PC-9 (cell line): ENCODE measurements around the gene SPOCK2. TPM values are rescaled to one million over a fixed set of nuclear protein-coding genes. Genes with fewer than 3 reads are reported as not detected.

Experiments used
- BruUV-seq: library from RNA; stranded (reverse); fragments of 400-500 nt; replicated peaks from 2 replicates; lab custom pipeline; 2021; lab: Mats Ljungman, UMichigan
- CTCF ChIA-PET: fragments of 300-600 bp; sonication (Branson Sonifier 250); formaldehyde crosslinking; loops from one replicate; lab custom pipeline; 2022; ENCODE audit warnings: antibody characterized with exemption; lab: Charles Lee
- POLR2A ChIA-PET: fragments of 300-600 bp; sonication (Branson Sonifier 250); formaldehyde crosslinking; loops from one replicate; lab custom pipeline; 2022; ENCODE audit warnings: antibody characterized with exemption; ENCODE audit not compliant: unreplicated experiment; lab: Charles Lee
- DNase-seq, 2 experiments: peaks; one replicate each; pipeline versions ENCODE4 v3.0.0 to v3.0.0-alpha.2; 2015 to 2022; ENCODE audit warnings: mixed read lengths in 1 of 2
- H2AFZ ChIP-seq: fragments of 200-600 bp; sonication (generic); 2 replicates; pipeline ENCODE4 v1.8.1; 2017; ENCODE audit warnings: antibody characterized with exemption
- H3F3A ChIP-seq: fragments of 200-600 bp; sonication (generic); 2 replicates; pipeline ENCODE4 v1.8.1; 2017; ENCODE audit warnings: antibody characterized with exemption, mild to moderate bottlenecking, low read depth; ENCODE audit not compliant: insufficient read depth
- H3K27ac ChIP-seq: fragments of 200-600 bp; sonication (generic); 2 replicates; pipeline ENCODE4 v1.6.1; 2016; ENCODE audit warnings: mixed run types
- H3K27me3 ChIP-seq: fragments of 200-600 bp; sonication (generic); 2 replicates; pipeline ENCODE4 v1.6.1; 2016; ENCODE audit warnings: low read depth, mixed run types; ENCODE audit not compliant: insufficient read depth
- H3K36me3 ChIP-seq: fragments of 200-600 bp; sonication (generic); 2 replicates; pipeline ENCODE4 v1.6.1; 2016; ENCODE audit warnings: low read depth, mixed run types
- H3K4me1 ChIP-seq: fragments of 200-600 bp; sonication (generic); replicated peaks from 2 replicates; pipeline ENCODE4 v1.6.1; 2016; ENCODE audit warnings: mixed run types; ENCODE audit not compliant: insufficient read depth
- H3K4me2 ChIP-seq: fragments of 200-600 bp; sonication (generic); 2 replicates; pipeline ENCODE4 v1.6.1; 2017; ENCODE audit warnings: mixed run types
- H3K4me3 ChIP-seq: fragments of 200-600 bp; sonication (generic); 2 replicates; pipeline ENCODE4 v1.6.1; 2016; ENCODE audit warnings: mixed run types
- H3K79me2 ChIP-seq: fragments of 200-600 bp; sonication (generic); 2 replicates; pipeline ENCODE4 v1.6.1; 2017; ENCODE audit warnings: low read depth, mixed run types
- H3K9me2 ChIP-seq: fragments of 200-600 bp; sonication (generic); 2 replicates; pipeline ENCODE4 v1.8.1; 2017; ENCODE audit warnings: mild to moderate bottlenecking; ENCODE audit not compliant: insufficient read depth
- H3K9me3 ChIP-seq: fragments of 200-600 bp; sonication (generic); 2 replicates; pipeline ENCODE4 v1.8.1; 2016; ENCODE audit warnings: low read depth; ENCODE audit not compliant: insufficient read depth
- H4K20me1 ChIP-seq: fragments of 200-600 bp; sonication (generic); 2 replicates; pipeline ENCODE4 v1.8.1; 2017; ENCODE audit not compliant: insufficient read depth
- EZH2 ChIP-seq: fragments of 200-600 bp; sonication (generic); IDR thresholded peaks from 2 replicates; pipeline ENCODE4 v1.8.0; 2017; ENCODE audit warnings: antibody characterized with exemption, low read depth
- intact Hi-C: fragments of 100-400 bp; cut with micrococcal nuclease; formaldehyde crosslinking; loops from one replicate; pipeline ENCODE4 v1.10.0; 2022; ENCODE audit not compliant: unreplicated experiment
- total RNA-seq: library from RNA; stranded (reverse); gene quantifications from 2 replicates; pipeline ENCODE4 v1.2.3, GENCODE V29; 2021
- TF ChIP-seq, protein P1 (sequence below): fragments of 200-600 bp; sonication (generic); conservative IDR thresholded peaks from 2 replicates; pipeline ENCODE4 v1.6.1; 2017; ENCODE audit warnings: mixed run types, antibody characterized with exemption, mild to moderate bottlenecking, moderate library complexity

The SPOCK2 gene
- total RNA-seq, 1 experiment from 2014 or later = 5.3 TPM

GRCh38 chr10:72122221-72122620, 33.9 kb upstream of the SPOCK2 start:
- Histone ChIP-seq H2AFZ (no peak overlapping the region), H3K4me2 (no peak overlapping the region), H3K27ac (no peak overlapping the region), H3K79me2 (no peaks in the 10 kb centered on the region), H3K4me3 (no peak overlapping the region), H3K9me2 (no peaks in the 10 kb centered on the region), H4K20me1 (no peaks in the 10 kb centered on the region), H3K9me3 (no peaks in the 10 kb centered on the region), H3K36me3 (peaks cover 16% of the 10 kb centered on the region; the same call in 1 of the 2 replicates), H3K27me3 (no peaks in the 10 kb centered on the region), H3K4me1 (no peaks in the 10 kb centered on the region), H3F3A (peaks cover 4% of the 10 kb centered on the region; the same call in 1 of the 2 replicates)
- intact Hi-C loops = no loop called here
- CTCF ChIA-PET = no interaction called here
- no TSS peak for BruUV-seq
- no peak for DNase-seq
- POLR2A ChIA-PET = interaction anchor here (0.6 to 0.7 kb wide), 2 partner anchors 41 to 138 kb away, joined by 7 to 11 read pairs; no protein-coding TSS in a partner anchor
- TF ChIP-seq, protein P1, sequence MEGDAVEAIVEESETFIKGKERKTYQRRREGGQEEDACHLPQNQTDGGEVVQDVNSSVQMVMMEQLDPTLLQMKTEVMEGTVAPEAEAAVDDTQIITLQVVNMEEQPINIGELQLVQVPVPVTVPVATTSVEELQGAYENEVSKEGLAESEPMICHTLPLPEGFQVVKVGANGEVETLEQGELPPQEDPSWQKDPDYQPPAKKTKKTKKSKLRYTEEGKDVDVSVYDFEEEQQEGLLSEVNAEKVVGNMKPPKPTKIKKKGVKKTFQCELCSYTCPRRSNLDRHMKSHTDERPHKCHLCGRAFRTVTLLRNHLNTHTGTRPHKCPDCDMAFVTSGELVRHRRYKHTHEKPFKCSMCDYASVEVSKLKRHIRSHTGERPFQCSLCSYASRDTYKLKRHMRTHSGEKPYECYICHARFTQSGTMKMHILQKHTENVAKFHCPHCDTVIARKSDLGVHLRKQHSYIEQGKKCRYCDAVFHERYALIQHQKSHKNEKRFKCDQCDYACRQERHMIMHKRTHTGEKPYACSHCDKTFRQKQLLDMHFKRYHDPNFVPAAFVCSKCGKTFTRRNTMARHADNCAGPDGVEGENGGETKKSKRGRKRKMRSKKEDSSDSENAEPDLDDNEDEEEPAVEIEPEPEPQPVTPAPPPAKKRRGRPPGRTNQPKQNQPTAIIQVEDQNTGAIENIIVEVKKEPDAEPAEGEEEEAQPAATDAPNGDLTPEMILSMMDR = no peak
- TF ChIP-seq EZH2 = no peak

- Histone ChIP-seq H3K4me1 (no peaks in the 10 kb centered on the region), H3F3A (peaks cover 7% of the 10 kb centered on the region; the same call in 1 of the 2 replicates), H3K4me3 (no peak overlapping the region), H3K79me2 (no peaks in the 10 kb centered on the region), H3K36me3 (peaks cover 20% of the 10 kb centered on the region; the same call in 1 of the 2 replicates), H3K27ac (no peak overlapping the region), H3K9me2 (no peaks in the 10 kb centered on the region), H3K4me2 (no peak overlapping the region), H4K20me1 (no peaks in the 10 kb centered on the region), H3K27me3 (no peaks in the 10 kb centered on the region), H2AFZ (no peak overlapping the region), H3K9me3 (no peaks in the 10 kb centered on the region; the same call in 1 of the 2 replicates)
- intact Hi-C loops = no loop called here
- no TSS peak for BruUV-seq
- no peak for TF ChIP-seq EZH2
- TF ChIP-seq, protein P1 = no peak
- POLR2A ChIA-PET = interaction anchor here (0.7 kb wide), 1 partner anchor 212 kb away, joined by 11 read pairs; no protein-coding TSS in a partner anchor
- CTCF ChIA-PET = no interaction called here
- no peak for DNase-seq
These were observed 33.0 kb upstream of the SPOCK2 start for GRCh38 chr10:72121389-72121788.

- H3K4me1 ChIP-seq = no peaks in the 10 kb centered on the region; the same call in 1 of the 2 replicates
- no peak overlapping the region for H3K4me3 ChIP-seq
- peaks cover 22% of the 10 kb centered on the region; the same call in 1 of the 2 replicates for H3K36me3 ChIP-seq
- H3K4me2 ChIP-seq = no peak overlapping the region
- no peaks in the 10 kb centered on the region for H4K20me1 ChIP-seq
- no peak for DNase-seq
- TF ChIP-seq, protein P1 = no peak
- TF ChIP-seq EZH2 = no peak
- intact Hi-C loops = no loop called here
- BruUV-seq = no TSS peak
- no peak overlapping the region for H2AFZ ChIP-seq
- no peaks in the 10 kb centered on the region; the same call in 1 of the 2 replicates for H3K9me3 ChIP-seq
- H3K79me2 ChIP-seq = no peaks in the 10 kb centered on the region
- POLR2A ChIA-PET = no interaction called here
- CTCF ChIA-PET = interaction anchor here (1.0 kb wide), 1 partner anchor 10 kb away, joined by 3 read pairs; no protein-coding TSS in a partner anchor
- H3K27ac ChIP-seq = no peak overlapping the region
- no peaks in the 10 kb centered on the region for H3K27me3 ChIP-seq
- peaks cover 17% of the 10 kb centered on the region for H3F3A ChIP-seq
- no peaks in the 10 kb centered on the region for H3K9me2 ChIP-seq
These were observed 28.0 kb upstream of the SPOCK2 start for GRCh38 chr10:72116372-72116771.
